ENCODE data around the gene DSE.

Gene DSE

DNA sequence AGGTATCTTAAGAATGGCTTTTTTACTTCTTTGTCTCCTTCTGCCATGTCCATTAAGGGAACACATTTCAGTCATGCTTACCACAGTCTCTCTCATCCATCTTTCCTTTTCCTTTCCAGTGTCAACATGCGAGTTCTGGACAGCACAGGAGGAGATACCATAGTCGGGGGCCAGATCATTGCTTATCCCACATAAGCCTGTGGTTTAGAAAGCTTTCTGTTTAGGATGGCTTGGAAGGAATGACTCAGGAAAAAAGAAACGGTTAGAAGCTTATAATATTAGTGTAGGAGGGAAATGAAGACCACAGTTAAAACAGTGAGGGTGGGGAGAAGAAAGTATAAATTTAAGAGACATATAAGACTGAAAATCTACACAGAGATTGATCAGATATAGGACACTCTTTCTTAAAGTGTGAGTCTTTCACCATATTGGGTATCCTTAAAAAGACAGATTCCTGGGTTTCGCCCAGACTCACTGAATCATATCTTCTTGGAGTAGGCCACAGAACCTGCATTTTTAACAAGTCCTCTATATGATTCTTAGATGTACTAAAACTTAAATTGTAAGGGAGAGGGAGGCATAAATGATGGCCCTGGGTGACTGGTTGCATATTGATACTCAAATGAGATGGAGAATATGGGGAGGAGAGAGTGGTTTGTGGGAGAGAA, 36.1 kb downstream of the DSE start:
- no peak for TF ChIP-seq GATA2 (IDR thresholded peaks at IDR 0.05; ENCODE audit: low read depth, low read length)

GRCh38 chr6:116408491-116408890, 37.7 kb downstream of the DSE start:
- TF ChIP-seq GATA3 (IDR thresholded peaks at IDR 0.05; ENCODE audit: low read depth, low read length) (no peak), GATA2 (IDR thresholded peaks at IDR 0.05; ENCODE audit: low read depth, low read length) (no peak)

DNA sequence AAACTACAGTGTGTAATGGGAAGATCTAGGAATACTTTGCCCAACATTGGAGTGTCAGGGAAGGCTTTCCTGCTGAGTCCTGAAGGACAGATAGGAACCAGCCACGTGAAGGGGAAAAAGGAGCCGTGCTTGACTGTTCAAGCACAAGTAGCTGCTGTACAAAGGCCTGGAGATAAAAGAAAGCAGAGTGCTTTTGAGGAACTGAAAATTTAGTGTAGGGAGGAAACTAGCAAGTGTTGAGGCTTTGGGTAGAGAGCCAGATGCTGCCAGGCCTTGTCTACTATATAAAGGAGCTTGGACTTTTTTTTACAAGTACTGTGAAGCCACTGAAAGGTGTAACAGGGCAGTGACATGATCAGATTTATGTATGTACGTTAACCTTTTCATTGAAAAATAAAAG, 39.0 kb downstream of the DSE start:
- TF ChIP-seq GATA3 (IDR thresholded peaks at IDR 0.05; ENCODE audit: low read depth, low read length), result no peak
- no peak for TF ChIP-seq GATA2 (IDR thresholded peaks at IDR 0.05; ENCODE audit: low read depth, low read length)

DNA sequence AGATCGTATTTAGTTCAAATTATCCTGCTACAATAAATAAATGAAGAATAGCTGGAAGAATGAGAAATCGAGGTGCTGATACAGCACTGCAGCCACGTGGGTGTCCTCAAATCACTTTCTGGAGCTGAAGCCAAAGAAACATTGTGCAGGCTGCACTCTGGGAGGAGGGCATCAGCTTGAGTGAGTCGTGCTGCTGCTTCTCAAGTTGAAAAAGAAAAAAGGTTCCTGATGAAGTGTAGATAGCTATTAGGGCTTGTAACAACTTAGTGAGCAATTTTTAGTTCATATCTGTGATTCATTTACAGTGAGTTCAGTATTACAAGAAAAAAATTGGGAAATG, 40.5 kb downstream of the DSE start:
- TF ChIP-seq GATA3 (IDR thresholded peaks at IDR 0.05; ENCODE audit: low read depth, low read length) (no peak), GATA2 (IDR thresholded peaks at IDR 0.05; ENCODE audit: low read depth, low read length) (no peak)

GRCh38 chr6:116412270-116412669, 41.5 kb downstream of the DSE start:
- TF ChIP-seq GATA3 (IDR thresholded peaks at IDR 0.05; ENCODE audit: low read depth, low read length), result no peak
- TF ChIP-seq GATA2 (IDR thresholded peaks at IDR 0.05; ENCODE audit: low read depth, low read length), result no peak

- TF ChIP-seq GATA2 (IDR thresholded peaks at IDR 0.05; ENCODE audit: low read depth, low read length), result no peak
- TF ChIP-seq GATA3 (IDR thresholded peaks at IDR 0.05; ENCODE audit: low read depth, low read length), result no peak
Observed at GRCh38 chr6:116413357-116413756, 42.6 kb downstream of the DSE start.

DNA sequence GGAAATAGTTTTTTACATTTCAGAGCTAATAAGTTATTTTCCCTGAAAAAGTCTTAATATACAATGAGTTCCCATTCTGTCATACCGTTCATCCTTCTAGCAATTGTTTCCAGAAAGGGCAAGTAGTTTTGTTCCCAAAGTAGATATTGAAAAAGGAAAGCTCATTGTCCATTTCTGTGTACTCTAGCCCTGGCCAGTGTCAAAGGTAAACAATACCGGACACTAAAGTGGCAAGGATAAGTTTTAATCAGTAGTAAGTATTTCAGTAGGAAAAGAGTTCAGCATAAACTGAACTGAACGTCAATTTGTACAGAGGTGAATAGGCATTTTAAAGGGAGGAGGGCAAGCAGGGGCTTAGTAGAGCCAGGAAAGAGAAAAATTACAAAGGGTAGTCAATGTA, 46.9 kb downstream of the DSE start:
- TF ChIP-seq GATA2 (IDR thresholded peaks at IDR 0.05; ENCODE audit: low read depth, low read length) (no peak), GATA3 (IDR thresholded peaks at IDR 0.05; ENCODE audit: low read depth, low read length) (no peak)

- TF ChIP-seq GATA2 (IDR thresholded peaks at IDR 0.05; ENCODE audit: low read depth, low read length), result no peak
Observed at GRCh38 chr6:116419069-116419786, 48.5 kb downstream of the DSE start.

DNA sequence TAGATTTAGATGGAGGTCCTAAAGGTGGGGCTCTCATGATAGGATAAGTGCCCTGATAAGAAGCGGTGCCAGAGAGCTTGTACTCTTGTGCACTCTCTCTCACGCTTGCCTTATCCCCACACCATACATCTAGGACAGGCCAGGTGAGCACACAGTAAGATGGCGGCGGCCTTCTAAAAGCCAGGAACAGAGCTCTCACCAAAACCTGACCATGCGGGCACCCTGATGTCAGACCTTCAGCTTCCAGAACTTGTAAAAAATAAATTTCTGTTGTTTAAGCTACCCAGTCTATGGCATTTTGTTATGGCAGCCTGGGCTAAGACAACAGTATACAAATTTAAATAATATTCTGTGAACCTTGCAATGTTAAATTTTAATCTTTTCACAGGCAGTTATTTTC, 49.6 kb downstream of the DSE start:
- TF ChIP-seq GATA3 (IDR thresholded peaks at IDR 0.05; ENCODE audit: low read depth, low read length), result no peak
- TF ChIP-seq GATA2 (IDR thresholded peaks at IDR 0.05; ENCODE audit: low read depth, low read length), result no peak

DNA sequence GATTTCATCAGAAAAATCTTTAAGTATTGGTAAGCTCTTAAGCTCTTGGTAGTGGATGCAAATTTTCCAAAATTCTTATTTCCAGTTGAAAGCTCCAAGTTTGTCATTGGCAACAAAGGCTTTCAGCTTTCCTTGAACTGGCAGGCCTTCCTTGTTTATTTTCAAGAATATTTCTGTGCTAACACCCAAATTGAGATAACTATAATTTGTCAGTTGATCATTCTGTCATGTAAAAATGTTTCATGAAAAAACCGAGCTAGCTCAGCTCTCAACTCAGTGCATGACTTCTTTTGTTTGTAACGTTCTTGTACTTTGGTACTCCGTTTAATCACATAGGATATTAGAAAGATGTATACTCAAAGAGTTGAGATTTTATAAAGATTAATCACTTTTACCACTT, 51.5 kb downstream of the DSE start:
- no peak for TF ChIP-seq GATA3 (IDR thresholded peaks at IDR 0.05; ENCODE audit: low read depth, low read length)
- no peak for TF ChIP-seq GATA2 (IDR thresholded peaks at IDR 0.05; ENCODE audit: low read depth, low read length)

DNA sequence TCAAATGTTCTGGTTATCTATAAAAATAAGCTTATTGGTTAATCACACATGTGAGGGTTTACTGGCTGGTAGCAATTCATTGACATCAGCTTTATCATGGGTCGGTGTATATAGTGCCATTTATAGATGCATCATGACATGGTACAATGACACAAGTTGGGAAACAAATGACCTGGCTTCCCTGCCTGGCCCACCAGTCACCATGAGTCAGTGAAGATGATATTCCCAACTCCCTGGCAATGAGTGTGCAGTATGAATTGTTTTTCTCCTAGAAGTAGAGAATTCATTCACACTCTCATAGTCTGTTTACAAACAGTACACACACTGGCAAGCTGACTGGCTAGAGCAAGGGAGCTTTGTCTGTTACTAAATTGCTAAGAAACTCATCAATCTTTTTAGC, 53.3 kb downstream of the DSE start:
- no peak for TF ChIP-seq GATA2 (IDR thresholded peaks at IDR 0.05; ENCODE audit: low read depth, low read length)
- no peak for TF ChIP-seq GATA3 (IDR thresholded peaks at IDR 0.05; ENCODE audit: low read depth, low read length)

DNA sequence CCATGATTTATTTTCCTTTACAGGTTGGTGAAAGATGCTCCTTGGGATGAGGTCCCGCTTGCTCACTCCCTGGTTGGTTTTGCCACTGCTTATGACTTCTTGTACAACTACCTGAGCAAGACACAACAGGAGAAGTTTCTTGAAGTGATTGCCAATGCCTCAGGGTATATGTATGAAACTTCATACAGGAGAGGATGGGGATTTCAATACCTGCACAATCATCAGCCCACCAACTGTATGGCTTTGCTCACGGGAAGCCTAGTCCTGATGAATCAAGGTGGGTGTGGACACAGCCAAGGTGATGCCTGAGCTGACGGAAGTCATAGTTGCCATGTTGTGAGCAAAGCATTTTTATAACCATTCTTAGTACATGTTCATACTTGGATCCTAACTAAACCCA, 55.8 kb downstream of the DSE start:
- no peak for TF ChIP-seq GATA3 (IDR thresholded peaks at IDR 0.05; ENCODE audit: low read depth, low read length)
- TF ChIP-seq GATA2 (IDR thresholded peaks at IDR 0.05; ENCODE audit: low read depth, low read length), result no peak

GRCh38 chr6:116429111-116429510, 58.4 kb downstream of the DSE start:
- TF ChIP-seq GATA2 (IDR thresholded peaks at IDR 0.05; ENCODE audit: low read depth, low read length) (no peak), GATA3 (IDR thresholded peaks at IDR 0.05; ENCODE audit: low read depth, low read length) (no peak)

GRCh38 chr6:116430860-116431259, 60.1 kb downstream of the DSE start:
- TF ChIP-seq GATA3 (IDR thresholded peaks at IDR 0.05; ENCODE audit: low read depth, low read length) (no peak), GATA2 (IDR thresholded peaks at IDR 0.05; ENCODE audit: low read depth, low read length) (no peak)

GRCh38 chr6:116431964-116432595, 61.3 kb downstream of the DSE start:
- TF ChIP-seq GATA2 (IDR thresholded peaks at IDR 0.05; ENCODE audit: low read depth, low read length), result no peak
- TF ChIP-seq GATA3 (IDR thresholded peaks at IDR 0.05; ENCODE audit: low read depth, low read length), result no peak

Data from SH-SY5Y (cell line).